Mesendoderm (in vitro differentiated cells): Measurements from ENCODE around the gene COL18A1.

Source experiments
- DNase-seq: peaks from one replicate; pipeline ENCODE4 v3.0.0; 2013
- H2AK5ac ChIP-seq: 2 replicates; pipeline ENCODE4 v1.6.1; 2013; ENCODE audit warnings: low read length, inconsistent platforms
- H2BK120ac ChIP-seq: 2 replicates; pipeline ENCODE4 v1.6.1; 2013; ENCODE audit warnings: low read depth, mild to moderate bottlenecking, low read length, moderate library complexity, mixed read lengths
- H2BK15ac ChIP-seq: replicated peaks from 2 replicates; pipeline ENCODE4 v1.6.1; 2013; ENCODE audit warnings: low read depth, mild to moderate bottlenecking, moderate library complexity
- H2BK5ac ChIP-seq: 2 replicates; pipeline ENCODE4 v1.6.1; 2013; ENCODE audit warnings: low read length, inconsistent platforms
- H3K18ac ChIP-seq: 2 replicates; pipeline ENCODE4 v1.6.1; 2013; ENCODE audit warnings: mild to moderate bottlenecking, low read length, mixed read lengths
- H3K23ac ChIP-seq: one replicate; pipeline ENCODE4 v1.6.1; 2013; ENCODE audit warnings: low read length
- H3K27ac ChIP-seq: 2 replicates; pipeline ENCODE4 v1.5.1; 2013; ENCODE audit warnings: low read depth, mild to moderate bottlenecking, inconsistent platforms, low read length, moderate library complexity
- H3K27me3 ChIP-seq: 2 replicates; pipeline ENCODE4 v1.6.1; 2013; ENCODE audit warnings: low read length, control low read depth, mild to moderate bottlenecking, inconsistent platforms; ENCODE audit not compliant: insufficient read depth, poor library complexity
- H3K36me3 ChIP-seq: 2 replicates; pipeline ENCODE4 v1.6.1; 2013; ENCODE audit warnings: low read length, inconsistent platforms; ENCODE audit not compliant: control insufficient read depth, insufficient read depth
- H3K4ac ChIP-seq: one replicate; pipeline ENCODE4 v1.6.1; 2013; ENCODE audit warnings: low read depth, mild to moderate bottlenecking, low read length, moderate library complexity
- H3K4me1 ChIP-seq: 2 replicates; pipeline ENCODE4 v1.6.1; 2013; ENCODE audit warnings: low read depth, low read length, inconsistent platforms; ENCODE audit not compliant: control insufficient read depth
- H3K4me2 ChIP-seq: 2 replicates; pipeline ENCODE4 v1.6.1; 2013; ENCODE audit warnings: low read length
- H3K4me3 ChIP-seq: 2 replicates; pipeline ENCODE4 v1.5.1; 2013; ENCODE audit warnings: mild to moderate bottlenecking, low read length
- H3K56ac ChIP-seq: one replicate; pipeline ENCODE4 v1.6.1; 2013; ENCODE audit warnings: low read length
- H3K79me1 ChIP-seq: 2 replicates; pipeline ENCODE4 v1.6.1; 2013; ENCODE audit warnings: low read length, inconsistent platforms
- H3K79me2 ChIP-seq: 2 replicates; pipeline ENCODE4 v1.6.1; 2013; ENCODE audit warnings: mild to moderate bottlenecking, low read length; ENCODE audit not compliant: control insufficient read depth, insufficient read depth
- H3K9ac ChIP-seq: 2 replicates; pipeline ENCODE4 v1.6.1; 2013; ENCODE audit warnings: low read length, inconsistent platforms
- H4K5ac ChIP-seq: one replicate; pipeline ENCODE4 v1.6.1; 2013; ENCODE audit warnings: low read length
- H4K8ac ChIP-seq: one replicate; pipeline ENCODE4 v1.6.1; 2013; ENCODE audit warnings: low read depth, mild to moderate bottlenecking, control low read depth, low read length, moderate library complexity
- WGBS: extraction: QIAGEN DNeasy Blood & Tissue Kit; methylation state at CpG from one replicate; pipeline ENCODE4 v1.1.7; 2013; ENCODE audit warnings: low lambda C conversion rate, missing lambda C conversion rate; ENCODE audit not compliant: insufficient coverage; ENCODE audit errors: extremely low coverage; 5-methylcytosine and 5-hydroxymethylcytosine counted together

Gene COL18A1

DNA sequence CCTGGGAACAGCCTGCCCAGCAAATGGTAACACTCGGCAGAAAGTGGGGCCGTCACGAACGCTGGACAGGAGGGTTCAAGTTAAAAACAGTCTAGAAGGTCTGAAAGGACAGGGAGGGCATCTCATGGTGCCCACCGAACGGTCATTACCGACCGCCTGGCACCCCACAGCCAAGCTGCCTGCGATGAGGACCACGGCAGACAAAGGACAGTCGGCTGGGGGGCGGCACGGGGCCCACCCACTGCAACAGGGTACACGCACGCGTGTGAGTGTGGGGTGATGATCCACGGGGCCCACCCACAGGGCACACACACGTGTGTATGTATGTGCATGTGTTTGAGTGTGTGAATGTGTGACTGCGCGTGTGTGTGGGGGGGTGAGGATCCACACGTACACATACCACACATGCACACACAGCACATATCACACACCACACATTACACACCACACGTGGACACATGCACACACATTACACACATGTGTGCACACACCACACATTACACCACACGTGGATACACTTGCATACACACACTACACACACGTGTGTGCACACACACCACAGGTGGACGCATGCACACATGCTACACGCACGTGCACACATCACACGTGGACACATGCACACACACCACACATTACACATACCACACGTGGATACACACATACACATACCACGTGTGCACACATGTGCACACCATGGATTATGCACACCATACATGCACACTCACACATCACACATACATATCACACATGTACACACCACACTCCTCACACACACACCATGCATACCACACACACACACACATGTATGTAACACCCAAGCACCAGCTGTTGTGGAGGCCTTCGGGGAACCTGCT lies 74.1 kb downstream of the COL18A1 start:
- Histone ChIP-seq H3K27me3 (no peaks in the 10 kb centered on the region), H3K4me1 (no peaks in the 10 kb centered on the region), H3K9ac (no peak overlapping the region), H2BK5ac (no peak overlapping the region), H2AK5ac (no peak overlapping the region), H3K4me2 (no peak overlapping the region), H3K4me3 (no peak overlapping the region), H3K27ac (no peak overlapping the region), H3K79me1 (peaks cover 4% of the 10 kb centered on the region), H2BK15ac (no peak overlapping the region), H3K18ac (no peak overlapping the region), H3K36me3 (peaks cover 6% of the 10 kb centered on the region), H3K56ac (no peak overlapping the region), H3K79me2 (no peaks in the 10 kb centered on the region), H2BK120ac (no peak overlapping the region), H3K23ac (no peak overlapping the region), H4K5ac (no peak overlapping the region), H3K4ac (no peak overlapping the region), H4K8ac (no peak overlapping the region)
- WGBS: no CpG with 5 or more reads among the region's 31 CpGs
- DNase-seq: no peak

DNA sequence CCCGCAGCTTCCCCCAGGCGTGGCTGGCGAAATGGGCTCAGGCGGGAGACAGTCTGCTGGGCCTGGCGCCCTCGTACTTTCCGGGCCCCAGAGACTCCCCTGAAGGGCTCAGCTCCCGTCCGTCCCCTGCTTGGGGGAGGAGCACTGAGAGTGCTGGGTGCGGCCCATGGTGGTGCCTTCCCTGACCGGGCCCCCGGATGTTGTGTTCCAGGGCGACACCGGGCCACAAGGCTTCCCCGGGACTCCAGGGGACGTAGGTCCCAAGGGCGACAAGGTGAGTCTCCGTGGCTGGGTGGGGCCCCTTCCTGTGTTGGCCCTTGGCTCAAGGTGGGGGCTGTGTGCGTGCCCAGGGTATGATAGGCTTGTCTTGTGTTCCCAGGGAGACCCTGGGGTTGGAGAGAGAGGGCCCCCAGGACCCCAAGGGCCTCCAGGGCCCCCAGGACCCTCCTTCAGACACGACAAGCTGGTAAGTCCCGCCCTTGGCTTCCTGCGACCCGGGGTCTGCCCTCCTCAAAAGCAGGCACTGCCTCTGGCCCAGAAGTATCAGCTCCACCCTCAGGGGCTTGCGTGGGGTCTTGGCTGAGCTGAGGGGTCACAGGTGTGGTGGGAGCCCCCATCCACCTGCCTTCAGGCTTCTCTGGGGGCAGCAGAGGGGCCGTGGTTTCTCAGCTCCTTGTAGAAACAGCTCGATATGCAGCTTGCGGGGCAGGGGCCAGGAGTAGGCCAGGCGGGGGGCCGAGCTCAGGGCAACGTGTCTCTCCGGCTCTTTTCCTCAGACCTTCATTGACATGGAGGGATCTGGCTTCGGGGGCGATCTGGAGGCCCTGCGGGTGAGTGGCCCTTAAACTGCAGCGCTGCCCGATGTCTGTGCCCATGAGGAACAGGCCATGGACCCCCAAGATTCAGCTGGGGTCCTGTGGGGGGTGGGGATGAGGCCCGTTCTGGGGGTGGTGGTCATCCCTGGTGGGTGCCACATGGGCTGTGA lies 75.0 kb downstream of the COL18A1 start:
- no peak overlapping the region for H3K4ac ChIP-seq

DNA sequence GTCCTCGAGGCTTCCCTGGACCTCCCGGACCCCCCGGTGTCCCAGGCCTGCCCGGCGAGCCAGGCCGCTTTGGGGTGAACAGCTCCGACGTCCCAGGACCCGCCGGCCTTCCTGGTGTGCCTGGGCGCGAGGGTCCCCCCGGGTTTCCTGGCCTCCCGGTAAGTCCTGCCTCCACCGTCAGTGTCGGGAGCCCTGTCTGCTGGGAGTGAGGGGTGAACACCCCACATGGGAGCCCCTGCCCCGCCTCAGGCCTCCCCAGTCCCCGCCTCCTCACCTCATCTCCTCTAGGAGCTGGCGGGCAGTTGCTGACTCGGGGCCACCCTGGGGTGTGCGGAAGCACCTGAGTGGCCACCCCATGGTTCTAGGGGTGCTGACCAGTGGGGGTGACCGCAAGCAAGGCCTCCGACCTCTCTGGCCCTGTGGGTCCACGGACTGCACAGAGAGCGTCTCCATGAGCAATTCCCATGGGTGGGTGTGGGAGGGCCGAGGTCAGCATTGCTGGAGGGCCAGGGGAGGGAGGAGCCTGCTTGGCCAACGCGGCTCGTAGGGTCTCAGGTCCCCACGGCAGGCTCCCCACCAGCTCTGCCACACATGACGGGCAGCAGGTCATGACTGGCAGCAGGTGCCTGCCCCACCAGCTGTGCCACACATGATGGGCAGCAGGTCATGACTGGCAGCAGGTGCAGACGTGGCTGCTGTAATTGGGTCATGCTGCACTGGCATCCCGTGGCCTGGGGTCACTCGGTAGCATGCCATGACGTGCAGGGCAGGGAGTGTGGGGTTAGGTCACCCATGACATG lies 75.9 kb downstream of the COL18A1 start:
- no peak overlapping the region for H3K9ac ChIP-seq

More for the DNA sequence above, 75.0 kb downstream of the COL18A1 start:
- no peak overlapping the region for H3K18ac ChIP-seq
- H3K27me3 ChIP-seq: no peaks in the 10 kb centered on the region
- no peaks in the 10 kb centered on the region for H3K4me1 ChIP-seq
- H3K79me1 ChIP-seq: peaks cover 2% of the 10 kb centered on the region
- H2BK120ac ChIP-seq: no peak overlapping the region
- no CpG with 5 or more reads among the region's 37 CpGs for WGBS
- H3K79me2 ChIP-seq: no peaks in the 10 kb centered on the region
- no peak overlapping the region for H3K4me3 ChIP-seq
- no peak overlapping the region for H3K23ac ChIP-seq
- H3K27ac ChIP-seq: no peak overlapping the region
- no peak for DNase-seq
- H3K9ac ChIP-seq: no peak overlapping the region
- H4K5ac ChIP-seq: no peak overlapping the region
- H2AK5ac ChIP-seq: no peak overlapping the region
- no peak overlapping the region for H3K56ac ChIP-seq
- no peak overlapping the region for H2BK15ac ChIP-seq
- H2BK5ac ChIP-seq: no peak overlapping the region
- H3K4me2 ChIP-seq: no peak overlapping the region
- H3K36me3 ChIP-seq: peaks cover 12% of the 10 kb centered on the region
- H4K8ac ChIP-seq: no peak overlapping the region

DNA sequence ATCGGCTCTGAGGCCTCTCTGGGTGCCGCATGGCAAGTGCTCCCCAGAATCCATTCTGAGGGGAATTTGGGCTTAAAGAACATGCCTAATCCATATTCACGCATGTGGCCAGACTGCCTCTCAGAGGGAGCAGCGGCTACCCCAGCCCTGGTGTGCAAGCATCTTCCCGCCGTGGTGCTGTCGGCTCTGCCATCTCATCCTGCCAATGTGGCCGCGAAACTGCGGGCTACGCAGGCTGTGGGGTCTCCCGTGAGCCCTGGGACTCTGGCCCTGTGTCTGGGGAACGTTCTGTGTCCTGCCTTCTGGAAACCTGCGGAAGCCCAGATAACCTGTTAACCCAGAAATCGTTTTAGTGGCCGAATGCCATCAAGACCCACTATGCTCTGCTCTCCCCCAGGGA lies 76.6 kb downstream of the COL18A1 start:
- H3K18ac ChIP-seq: no peak overlapping the region
- H3K27me3 ChIP-seq: no peaks in the 10 kb centered on the region
- peaks cover 2% of the 10 kb centered on the region for H3K79me1 ChIP-seq
- no peak overlapping the region for H3K56ac ChIP-seq
- no peak overlapping the region for H2BK120ac ChIP-seq
- no peaks in the 10 kb centered on the region for H3K79me2 ChIP-seq
- H3K4me1 ChIP-seq: no peaks in the 10 kb centered on the region
- H2BK15ac ChIP-seq: no peak overlapping the region
- no peak overlapping the region for H3K4ac ChIP-seq
- H4K8ac ChIP-seq: no peak overlapping the region
- WGBS: no CpG with 5 or more reads among the region's 16 CpGs
- no peak overlapping the region for H4K5ac ChIP-seq
- peaks cover 12% of the 10 kb centered on the region for H3K36me3 ChIP-seq
- H2BK5ac ChIP-seq: no peak overlapping the region
- H3K27ac ChIP-seq: no peak overlapping the region
- DNase-seq: no peak
- H3K4me3 ChIP-seq: no peak overlapping the region
- no peak overlapping the region for H2AK5ac ChIP-seq
- no peak overlapping the region for H3K4me2 ChIP-seq
- no peak overlapping the region for H3K23ac ChIP-seq
- H3K9ac ChIP-seq: no peak overlapping the region

More for the DNA sequence above, 75.9 kb downstream of the COL18A1 start:
- Histone ChIP-seq H3K36me3 (peaks cover 12% of the 10 kb centered on the region), H3K79me1 (peaks cover 2% of the 10 kb centered on the region), H2AK5ac (no peak overlapping the region), H3K4me2 (no peak overlapping the region), H4K5ac (no peak overlapping the region), H3K4me1 (no peaks in the 10 kb centered on the region), H3K27me3 (no peaks in the 10 kb centered on the region), H3K4ac (no peak overlapping the region), H3K18ac (no peak overlapping the region), H2BK5ac (no peak overlapping the region), H3K79me2 (no peaks in the 10 kb centered on the region), H3K23ac (no peak overlapping the region), H2BK120ac (no peak overlapping the region), H3K4me3 (no peak overlapping the region), H3K27ac (no peak overlapping the region), H2BK15ac (no peak overlapping the region), H4K8ac (no peak overlapping the region), H3K56ac (no peak overlapping the region)
- WGBS: no CpG with 5 or more reads among the region's 35 CpGs
- no peak for DNase-seq

DNA sequence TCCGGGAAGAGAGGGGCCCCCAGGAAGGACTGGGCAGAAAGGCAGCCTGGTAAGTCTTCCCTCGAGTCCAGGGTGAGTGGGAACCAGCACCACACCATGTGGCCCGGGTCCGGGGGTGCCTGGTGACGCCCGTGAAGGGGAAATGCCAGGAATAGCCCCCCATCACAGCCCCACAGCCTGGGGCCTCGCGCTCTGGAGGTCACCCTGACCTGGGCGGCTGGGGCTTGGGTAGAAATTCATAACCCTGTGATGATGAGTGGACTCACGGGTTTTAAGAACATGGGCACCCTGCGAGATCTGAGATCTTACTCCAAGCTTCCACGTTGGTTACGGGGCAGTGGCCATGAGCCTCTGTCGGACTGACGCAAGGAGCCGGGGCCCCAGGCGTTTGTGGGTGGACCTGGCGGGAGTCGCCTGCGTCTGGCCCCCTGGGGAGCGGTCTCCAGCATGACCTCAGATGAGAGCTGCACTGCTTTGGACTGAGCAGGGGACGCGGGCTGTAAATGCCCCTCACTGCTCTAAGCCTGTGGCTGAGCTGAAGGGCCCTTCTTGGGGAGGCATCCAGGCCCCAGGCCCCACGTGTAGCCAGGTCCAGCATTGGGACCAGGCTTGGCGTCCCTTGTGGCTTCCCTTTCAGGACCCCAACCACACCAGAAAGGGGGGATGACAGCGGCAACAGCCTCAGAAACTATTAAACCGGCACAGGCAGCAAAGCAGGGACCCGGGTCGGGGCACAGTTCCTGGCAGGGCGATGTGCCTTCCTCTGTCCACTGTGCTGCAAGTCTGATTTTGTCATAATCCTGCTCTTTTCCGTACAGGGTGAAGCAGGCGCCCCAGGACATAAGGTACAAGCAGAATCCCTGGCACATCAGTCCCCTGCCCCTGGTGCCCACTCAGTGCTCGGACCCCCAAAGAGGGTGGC lies 77.3 kb downstream of the COL18A1 start:
- Histone ChIP-seq H3K56ac (no peak overlapping the region), H2AK5ac (no peak overlapping the region), H4K5ac (no peak overlapping the region), H3K4me1 (no peaks in the 10 kb centered on the region), H3K79me2 (no peaks in the 10 kb centered on the region), H3K27me3 (no peaks in the 10 kb centered on the region), H3K4me3 (no peak overlapping the region), H3K36me3 (peaks cover 12% of the 10 kb centered on the region), H2BK15ac (no peak overlapping the region), H3K79me1 (peaks cover 2% of the 10 kb centered on the region), H2BK5ac (no peak overlapping the region), H4K8ac (no peak overlapping the region), H3K18ac (no peak overlapping the region), H3K27ac (no peak overlapping the region), H3K23ac (no peak overlapping the region), H3K9ac (no peak overlapping the region), H3K4ac (no peak overlapping the region), H3K4me2 (no peak overlapping the region), H2BK120ac (no peak overlapping the region)
- no peak for DNase-seq
- no CpG with 5 or more reads among the region's 33 CpGs for WGBS
